Thyroid gland (tissue), 4 donors: ENCODE results near the gene CCDC9B. TPM values are rescaled to one million over a fixed set of nuclear protein-coding genes. Genes with fewer than 3 reads are reported as not detected.

Source experiments
- DNase-seq, 2 donors: peaks; one replicate each; pipeline ENCODE4 v3.0.0-alpha.2; 2019
- H3K27ac ChIP-seq, 3 donors: fragments of 200-600 bp; sonication (generic); 1 replicate in 2 of 3; 2 replicates in 1 of 3; pipeline ENCODE4 v1.5.1; 2016 to 2019; ENCODE audit warnings: mild to moderate bottlenecking in 1 of 3, moderate library complexity in 1 of 3
- H3K27me3 ChIP-seq: fragments of 200-600 bp; sonication (generic); one replicate; pipeline ENCODE4 v1.5.1; 2019
- H3K36me3 ChIP-seq, 2 donors: fragments of 200-600 bp; sonication (generic); one replicate each; pipeline ENCODE4 v1.5.1; 2016 to 2019
- H3K4me1 ChIP-seq, 2 donors: fragments of 200-600 bp; sonication (generic); one replicate each; pipeline ENCODE4 v1.5.1; 2017 to 2019
- H3K4me3 ChIP-seq, 3 donors: fragments of 200-600 bp; sonication (generic); replicated peaks in 1 of 3; 1 replicate in 2 of 3; 2 replicates in 1 of 3; pipeline ENCODE4 v1.5.1; 2016; ENCODE audit warnings: mild to moderate bottlenecking in 1 of 3
- H3K9me3 ChIP-seq: fragments of 200-600 bp; sonication (generic); one replicate; pipeline ENCODE4 v1.5.1; 2017
- CTCF ChIP-seq, 6 experiments: fragments of 200-600 bp in 3 of 6; fragments of 450-650 bp in 3 of 6; sonication (generic) in 3 of 6; IDR thresholded peaks; one replicate each; pipeline ENCODE4 v1.5.1; 2016 to 2019; ENCODE audit warnings: antibody characterized with exemption in 6 of 6, mild to moderate bottlenecking in 2 of 6, inconsistent platforms in 1 of 6, moderate library complexity in 1 of 6
- POLR2A ChIP-seq, 2 donors: fragments of 450-650 bp; IDR thresholded peaks; one replicate each; pipeline ENCODE4 v1.6.1; 2017; ENCODE audit warnings: antibody characterized with exemption in 2 of 2, mild to moderate bottlenecking in 2 of 2, moderate library complexity in 1 of 2
- WGBS, 2 donors: methylation state at CpG; one replicate each; pipeline ENCODE4 v1.1.5; 2017; 5-methylcytosine and 5-hydroxymethylcytosine counted together
- intact Hi-C: fragments of 100-400 bp; cut with DNase I; formaldehyde crosslinking; loops from one replicate; pipeline ENCODE4 v1.15.1; 2023
- total RNA-seq, 4 donors: library from RNA; depleted of rRNA; stranded (reverse); fragments of >200 nt; gene quantifications; one replicate each; pipeline ENCODE4 v1.2.3, GENCODE V29; 2016

CCDC9B gene
- total RNA-seq, 4 donors from 2014 or later: 54.2 to 126 (median 97.5) TPM

- DNase-seq: no peak
- intact Hi-C loops: no loop called here
- WGBS, 2 donors: 95 to 96% methylated on average over 14 to 16 of the region's 17 CpGs
- Histone ChIP-seq H3K27ac (no peak overlapping the region), H3K4me3 (no peak overlapping the region), H3K4me1 (peaks cover 11 to 16% of the 10 kb centered on the region in 2 donors), H3K36me3 (no peaks in the 10 kb centered on the region), H3K9me3 (no peaks in the 10 kb centered on the region), H3K27me3 (no peaks in the 10 kb centered on the region)
- TF ChIP-seq POLR2A (IDR thresholded peaks at IDR 0.05) (no peak), CTCF (IDR thresholded peaks at IDR 0.05) (no peak)
Measured at GRCh38 chr15:40298216-40298935, 42.4 kb downstream of the CCDC9B start.

GRCh38 chr15:40297356-40297755, 43.4 kb downstream of the CCDC9B start:
- Histone ChIP-seq H3K9me3 (no peaks in the 10 kb centered on the region), H3K27ac (no peak overlapping the region), H3K4me3 (no peak overlapping the region), H3K27me3 (no peaks in the 10 kb centered on the region), H3K4me1 (peaks cover 11 to 16% of the 10 kb centered on the region in 2 donors), H3K36me3 (no peaks in the 10 kb centered on the region)
- TF ChIP-seq POLR2A (IDR thresholded peaks at IDR 0.05) (no peak), CTCF (IDR thresholded peaks at IDR 0.05) (no peak)
- DNase-seq: no peak
- WGBS, 2 donors: 92 to 97% methylated on average over 9 to 10 of the region's 10 CpGs
- intact Hi-C loops: no loop called here

- H3K9me3 ChIP-seq: no peaks in the 10 kb centered on the region
- intact Hi-C loops: no loop called here
- 63 to 75% methylated on average over 5 of the region's 5 CpGs for WGBS, 2 donors
Measured at GRCh38 chr15:40296561-40297230, 44.0 kb downstream of the CCDC9B start.

GRCh38 chr15:40295877-40296560, 44.7 kb downstream of the CCDC9B start:
- no peaks in the 10 kb centered on the region for H3K9me3 ChIP-seq
- TF ChIP-seq POLR2A (IDR thresholded peaks at IDR 0.05) (no peak), CTCF (IDR thresholded peaks at IDR 0.05) (no peak)
- H3K27me3 ChIP-seq: no peaks in the 10 kb centered on the region
- DNase-seq: peak; percentile 77 to 80
- H3K27ac ChIP-seq: no peak overlapping the region
- 44 to 47% methylated on average over 9 to 10 of the region's 12 CpGs for WGBS, 2 donors
- peaks cover 16 to 22% of the 10 kb centered on the region in 2 donors for H3K4me1 ChIP-seq
- H3K36me3 ChIP-seq: no peaks in the 10 kb centered on the region
- intact Hi-C loops: no loop called here
- H3K4me3 ChIP-seq: no peak overlapping the region

More at GRCh38 chr15:40296561-40297230, 44.0 kb downstream of the CCDC9B start:
- no peak for DNase-seq
- peaks cover 11 to 16% of the 10 kb centered on the region in 2 donors for H3K4me1 ChIP-seq
- H3K4me3 ChIP-seq: no peak overlapping the region
- H3K27ac ChIP-seq: no peak overlapping the region
- no peaks in the 10 kb centered on the region for H3K27me3 ChIP-seq
- H3K36me3 ChIP-seq: no peaks in the 10 kb centered on the region
- no peak for TF ChIP-seq POLR2A (IDR thresholded peaks at IDR 0.05)
- TF ChIP-seq CTCF (IDR thresholded peaks at IDR 0.05): no peak
